HepG2 (cell line): ENCODE measurements around the gene NF2. TPM values are rescaled to one million over a fixed set of nuclear protein-coding genes. Genes with fewer than 3 reads are reported as not detected.

Source experiments
- ATF1 ChIP-seq: IDR thresholded peaks from 2 replicates; pipeline ENCODE4 v1.6.1; 2016; ENCODE audit warnings: mild to moderate bottlenecking, control low read depth
- CHD2 ChIP-seq: IDR thresholded peaks from 2 replicates; pipeline ENCODE4 v1.6.1; 2011; ENCODE audit warnings: low read depth, low read length, improper control_type of control experiment
- IKZF4 ChIP-seq: sonication (generic); formaldehyde crosslinking; IDR thresholded peaks from 2 replicates; pipeline ENCODE4 v1.5.1; 2020; ENCODE audit warnings: borderline replicate concordance, mild to moderate bottlenecking, low read depth, missing genetic modification reagents; ENCODE audit errors: not compliant biosample characterization
- IKZF5 ChIP-seq: IDR thresholded peaks from 2 replicates; pipeline ENCODE4 v1.6.1; 2018; ENCODE audit warnings: missing genetic modification reagents, mild to moderate bottlenecking, missing compliant biosample characterization
- KLF16 ChIP-seq, 2 experiments: sonication (generic) in 1 of 2; formaldehyde crosslinking in 1 of 2; IDR thresholded peaks; 2 replicates each; pipeline versions ENCODE4 v1.6.1 to v1.8.0; 2016 to 2023; ENCODE audit warnings: missing genetic modification reagents in 2 of 2, missing compliant biosample characterization in 1 of 2
- PAF1 ChIP-seq: IDR thresholded peaks from 2 replicates; pipeline ENCODE4 v1.6.1; 2016; ENCODE audit warnings: missing genetic modification reagents, missing compliant biosample characterization
- RAD21 ChIP-seq: fragments of 450-650 bp; formaldehyde crosslinking; IDR thresholded peaks from 2 replicates; pipeline ENCODE4 v1.5.0; 2020; ENCODE audit warnings: mild to moderate bottlenecking
- SRSF4 ChIP-seq: fragments of 200-400 bp; formaldehyde crosslinking; IDR thresholded peaks from one replicate; pipeline ENCODE4 v1.6.1; 2018; ENCODE audit warnings: mild to moderate bottlenecking, low read depth, low read length, moderate library complexity; ENCODE audit not compliant: poor library complexity, severe bottlenecking
- TBL1XR1 ChIP-seq: fragments of 150-350 bp; IDR thresholded peaks from 2 replicates; pipeline ENCODE4 v1.6.1; 2014; ENCODE audit warnings: borderline replicate concordance, low read length; ENCODE audit not compliant: partially characterized antibody
- TGIF2 ChIP-seq: IDR thresholded peaks from 2 replicates; pipeline ENCODE4 v1.6.1; 2016; ENCODE audit warnings: control low read depth, missing compliant biosample characterization
- TIGD3 ChIP-seq: sonication (generic); formaldehyde crosslinking; IDR thresholded peaks from 2 replicates; pipeline ENCODE4 v1.5.1; 2020; ENCODE audit warnings: mild to moderate bottlenecking, missing genetic modification reagents, borderline replicate concordance
- ZNF558 ChIP-seq: sonication (generic); formaldehyde crosslinking; IDR thresholded peaks from 2 replicates; pipeline ENCODE4 v1.9.0; 2022; ENCODE audit warnings: mild to moderate bottlenecking, missing genetic modification reagents, borderline replicate concordance
- ZNF607 ChIP-seq: sonication (generic); formaldehyde crosslinking; IDR thresholded peaks from 2 replicates; pipeline ENCODE4 v1.5.1; 2020; ENCODE audit warnings: missing genetic modification reagents, mild to moderate bottlenecking, borderline replicate concordance
- ZNF619 ChIP-seq: sonication (generic); formaldehyde crosslinking; IDR thresholded peaks from 2 replicates; pipeline ENCODE4 v1.4.0; 2020; ENCODE audit warnings: mild to moderate bottlenecking, missing genetic modification reagents
- ZNF672 ChIP-seq: sonication (generic); formaldehyde crosslinking; IDR thresholded peaks from 2 replicates; pipeline ENCODE4 v1.8.1; 2022; ENCODE audit warnings: missing genetic modification reagents
- ZNF737 ChIP-seq: sonication (generic); formaldehyde crosslinking; IDR thresholded peaks from 2 replicates; pipeline ENCODE4 v1.5.0; 2020; ENCODE audit warnings: missing genetic modification reagents, mild to moderate bottlenecking, borderline replicate concordance
- ZNF788 ChIP-seq: sonication (generic); formaldehyde crosslinking; IDR thresholded peaks from 2 replicates; pipeline ENCODE4 v1.5.0; 2020; ENCODE audit warnings: mild to moderate bottlenecking, missing genetic modification reagents, borderline replicate concordance
- ZNF790 ChIP-seq: sonication (generic); formaldehyde crosslinking; IDR thresholded peaks from 2 replicates; pipeline ENCODE4 v1.8.0; 2022; ENCODE audit warnings: missing genetic modification reagents, mild to moderate bottlenecking, borderline replicate concordance
- polyA plus RNA-seq, 8 experiments: library from polyadenylated mRNA; depleted of rRNA in 3 of 8; stranded (reverse) in 7 of 8; unstranded in 1 of 8; fragments of >200 nt; fragmentation: Illumina TruSeq in 4 of 8; extraction: Trizol in 4 of 8; gene quantifications; 2 replicates each; pipeline versions ENCODE4 v1.2.1 to v1.2.3, GENCODE V29; 2011 to 2016; ENCODE audit warnings: low read depth in 4 of 8, missing spikeins in 1 of 8, mixed read lengths in 1 of 8; ENCODE audit not compliant: insufficient read depth in 1 of 8
- total RNA-seq, 5 experiments: library from RNA; depleted of rRNA; stranded (reverse); fragments of >200 nt; fragmentation: Illumina TruSeq; extraction: Trizol; gene quantifications; 2 replicates each; pipeline ENCODE4 v1.2.3, GENCODE V29; 2016; ENCODE audit warnings: low read depth in 1 of 5
- TF ChIP-seq, protein P1 (sequence below): IDR thresholded peaks from 2 replicates; pipeline ENCODE4 v1.6.1; 2016; ENCODE audit warnings: low read depth, control low read depth
- TF ChIP-seq, protein P2 (sequence below): sonication (generic); formaldehyde crosslinking; IDR thresholded peaks from 2 replicates; pipeline ENCODE4 v1.4.0; 2020; ENCODE audit warnings: missing genetic modification reagents, borderline replicate concordance

Gene NF2
- total and polyA plus RNA-seq, 2 of the 13 experiments (the other 11 are each of a cell fraction or from before 2014, with no cell fraction given) = 9.3 to 33.3 TPM

GRCh38 chr22:29716814-29717545 lies 113.5 kb downstream of the NF2 start (continued):
- TF ChIP-seq ZNF558 (CRISPR knock-in tag) (peak; percentile 97; the same call in 1 of the 2 replicates), CHD2 (no peak), IKZF5 (peak; percentile 76; the same call in 1 of the 2 replicates), ZNF619 (CRISPR knock-in tag) (no peak), KLF16 (CRISPR knock-in tag; IDR thresholded peaks at IDR 0.05) (peak in 1 of 2 experiments; percentile 92; a peak in 2 of 4 replicates), TBL1XR1 (no peak), IKZF4 (peak; percentile 85), PAF1 (no peak), ZNF607 (CRISPR knock-in tag) (no peak; the same call in 1 of the 2 replicates), SRSF4 (no peak), ZNF737 (CRISPR knock-in tag) (peak; percentile 51; the same call in 1 of the 2 replicates), TIGD3 (CRISPR knock-in tag) (no peak; the same call in 1 of the 2 replicates), TGIF2 (CRISPR knock-in tag) (peak; percentile 95), ZNF672 (CRISPR knock-in tag) (no peak), ZNF788 (no peak), ATF1 (no peak), RAD21 (0 out of 2 replicates have a peak, but pooled peaks have one; percentile 23), ZNF790 (peak; percentile 81; the same call in 1 of the 2 replicates)
- TF ChIP-seq, protein P1, sequence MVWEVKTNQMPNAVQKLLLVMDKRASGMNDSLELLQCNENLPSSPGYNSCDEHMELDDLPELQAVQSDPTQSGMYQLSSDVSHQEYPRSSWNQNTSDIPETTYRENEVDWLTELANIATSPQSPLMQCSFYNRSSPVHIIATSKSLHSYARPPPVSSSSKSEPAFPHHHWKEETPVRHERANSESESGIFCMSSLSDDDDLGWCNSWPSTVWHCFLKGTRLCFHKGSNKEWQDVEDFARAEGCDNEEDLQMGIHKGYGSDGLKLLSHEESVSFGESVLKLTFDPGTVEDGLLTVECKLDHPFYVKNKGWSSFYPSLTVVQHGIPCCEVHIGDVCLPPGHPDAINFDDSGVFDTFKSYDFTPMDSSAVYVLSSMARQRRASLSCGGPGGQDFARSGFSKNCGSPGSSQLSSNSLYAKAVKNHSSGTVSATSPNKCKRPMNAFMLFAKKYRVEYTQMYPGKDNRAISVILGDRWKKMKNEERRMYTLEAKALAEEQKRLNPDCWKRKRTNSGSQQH (CRISPR knock-in tag) = 0 out of 2 replicates have a peak, but pooled peaks have one; percentile 84
- TF ChIP-seq, protein P2, sequence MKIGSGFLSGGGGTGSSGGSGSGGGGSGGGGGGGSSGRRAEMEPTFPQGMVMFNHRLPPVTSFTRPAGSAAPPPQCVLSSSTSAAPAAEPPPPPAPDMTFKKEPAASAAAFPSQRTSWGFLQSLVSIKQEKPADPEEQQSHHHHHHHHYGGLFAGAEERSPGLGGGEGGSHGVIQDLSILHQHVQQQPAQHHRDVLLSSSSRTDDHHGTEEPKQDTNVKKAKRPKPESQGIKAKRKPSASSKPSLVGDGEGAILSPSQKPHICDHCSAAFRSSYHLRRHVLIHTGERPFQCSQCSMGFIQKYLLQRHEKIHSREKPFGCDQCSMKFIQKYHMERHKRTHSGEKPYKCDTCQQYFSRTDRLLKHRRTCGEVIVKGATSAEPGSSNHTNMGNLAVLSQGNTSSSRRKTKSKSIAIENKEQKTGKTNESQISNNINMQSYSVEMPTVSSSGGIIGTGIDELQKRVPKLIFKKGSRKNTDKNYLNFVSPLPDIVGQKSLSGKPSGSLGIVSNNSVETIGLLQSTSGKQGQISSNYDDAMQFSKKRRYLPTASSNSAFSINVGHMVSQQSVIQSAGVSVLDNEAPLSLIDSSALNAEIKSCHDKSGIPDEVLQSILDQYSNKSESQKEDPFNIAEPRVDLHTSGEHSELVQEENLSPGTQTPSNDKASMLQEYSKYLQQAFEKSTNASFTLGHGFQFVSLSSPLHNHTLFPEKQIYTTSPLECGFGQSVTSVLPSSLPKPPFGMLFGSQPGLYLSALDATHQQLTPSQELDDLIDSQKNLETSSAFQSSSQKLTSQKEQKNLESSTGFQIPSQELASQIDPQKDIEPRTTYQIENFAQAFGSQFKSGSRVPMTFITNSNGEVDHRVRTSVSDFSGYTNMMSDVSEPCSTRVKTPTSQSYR (CRISPR knock-in tag) = peak; percentile 73; the same call in 1 of the 2 replicates
